Endothelial cell of umbilical vein (primary cell): ENCODE measurements around the gene SREBF1. TPM values are rescaled to one million over a fixed set of nuclear protein-coding genes. Genes with fewer than 3 reads are reported as not detected.

ENCODE experiments used
- BruUV-seq: library from RNA; stranded (reverse); fragments of 400-500 nt; replicated peaks from 2 replicates; lab custom pipeline; 2021; lab: Mats Ljungman, UMichigan
- CTCF ChIA-PET: fragments of 300-600, 350-600 bp; sonication (Branson Sonifier 250); formaldehyde crosslinking; loops from one replicate; lab custom pipeline; 2021; ENCODE audit warnings: antibody characterized with exemption, inconsistent platforms; lab: Charles Lee
- POLR2A ChIA-PET: fragments of 300-600, 350-600 bp; sonication (Branson Sonifier 250); formaldehyde crosslinking; loops from one replicate; lab custom pipeline; 2021; ENCODE audit warnings: antibody characterized with exemption, inconsistent platforms; lab: Charles Lee
- DNase-seq: peaks from one replicate; pipeline ENCODE4 v3.0.0-alpha.2; 2011; ENCODE audit warnings: low read depth, low spot score
- FAIRE-seq: peaks from 2 replicates; lab custom pipeline; 2011; peaks lifted over from hg19 to GRCh38; lab: Jason Lieb, UNC
- H2AFZ ChIP-seq: 2 replicates; pipeline ENCODE4 v1.6.0; 2012; ENCODE audit warnings: low read depth, low read length, control low read depth, inconsistent platforms
- H3K27ac ChIP-seq: 2 replicates; pipeline ENCODE4 v1.5.1; 2011; ENCODE audit warnings: low read depth, mild to moderate bottlenecking, control low read depth, low read length, moderate library complexity; ENCODE audit not compliant: insufficient read depth
- H3K27me3 ChIP-seq, 2 experiments: 2 replicates each; pipeline versions ENCODE4 v1.6.0 to v1.6.1; 2011; ENCODE audit warnings: low read length in 2 of 2, mixed read lengths in 1 of 2; ENCODE audit not compliant: control insufficient read depth in 2 of 2, insufficient read depth in 2 of 2
- H3K36me3 ChIP-seq, 2 experiments: 2 replicates in 1 of 2; 3 replicates in 1 of 2; pipeline ENCODE4 v1.5.1; 2011; ENCODE audit warnings: low read length in 2 of 2, mild to moderate bottlenecking in 1 of 2, moderate library complexity in 1 of 2; ENCODE audit not compliant: control insufficient read depth in 2 of 2, insufficient read depth in 2 of 2; ENCODE audit errors: extremely low read depth in 1 of 2
- H3K4me1 ChIP-seq: 3 replicates; pipeline ENCODE4 v1.5.1; 2011; ENCODE audit warnings: mild to moderate bottlenecking, low read length; ENCODE audit not compliant: control insufficient read depth, insufficient read depth; ENCODE audit errors: extremely low read depth
- H3K4me2 ChIP-seq: 2 replicates; pipeline ENCODE4 v1.6.1; 2011; ENCODE audit warnings: low read length, control low read depth, mixed read lengths; ENCODE audit not compliant: insufficient read depth
- H3K4me3 ChIP-seq, 3 experiments: fragments of 200-600 bp in 1 of 3; sonication (generic), shearing (Covaris generic) in 1 of 3; replicated peaks in 1 of 3; 2 replicates each; pipeline ENCODE4 v1.5.1; 2011 to 2016; ENCODE audit warnings: control low read depth in 3 of 3, low read length in 3 of 3, mild to moderate bottlenecking in 2 of 3, inconsistent platforms in 1 of 3, low read depth in 1 of 3, moderate library complexity in 1 of 3; ENCODE audit not compliant: insufficient read depth in 1 of 3
- H3K79me2 ChIP-seq: 2 replicates; pipeline ENCODE4 v1.6.0; 2012; ENCODE audit warnings: low read length, inconsistent platforms; ENCODE audit not compliant: control insufficient read depth, insufficient read depth
- H3K9ac ChIP-seq: replicated peaks from 2 replicates; pipeline ENCODE3; 2011; ENCODE audit warnings: low read length, control low read depth; ENCODE audit not compliant: insufficient read depth; ENCODE audit errors: extremely low read depth
- H3K9me1 ChIP-seq: replicated peaks from 3 replicates; pipeline ENCODE4 v1.6.0; 2011; ENCODE audit warnings: mild to moderate bottlenecking, low read length; ENCODE audit not compliant: control insufficient read depth, insufficient read depth; ENCODE audit errors: extremely low read depth
- H3K9me3 ChIP-seq: replicated peaks from 2 replicates; pipeline ENCODE4 v1.5.1; 2012; ENCODE audit warnings: low read length, inconsistent platforms; ENCODE audit not compliant: control insufficient read depth, insufficient read depth
- H4K20me1 ChIP-seq: replicated peaks from 2 replicates; pipeline ENCODE3; 2011; ENCODE audit warnings: mild to moderate bottlenecking, low read length; ENCODE audit not compliant: control insufficient read depth, insufficient read depth; ENCODE audit errors: extremely low read depth
- EZH2 ChIP-seq: IDR thresholded peaks from 2 replicates; pipeline ENCODE4 v1.6.1; 2012; ENCODE audit warnings: borderline replicate concordance, low read depth, mild to moderate bottlenecking, moderate library complexity, low read length, inconsistent platforms; ENCODE audit not compliant: severe bottlenecking
- FOS ChIP-seq: IDR thresholded peaks from 2 replicates; pipeline ENCODE4 v1.6.1; 2011; ENCODE audit warnings: mild to moderate bottlenecking, low read length, moderate library complexity, borderline replicate concordance; ENCODE audit not compliant: insufficient read depth
- JUN ChIP-seq: IDR thresholded peaks from 2 replicates; pipeline ENCODE4 v1.6.1; 2011; ENCODE audit warnings: borderline replicate concordance, low read depth; ENCODE audit not compliant: insufficient read length, insufficient read depth
- MAX ChIP-seq: IDR thresholded peaks from 2 replicates; pipeline ENCODE4 v1.6.1; 2011; ENCODE audit not compliant: insufficient read depth, insufficient read length
- MYC ChIP-seq: IDR thresholded peaks from one replicate; pipeline ENCODE4 v1.6.1; 2011; ENCODE audit warnings: mild to moderate bottlenecking, low read depth, low read length
- POLR2A ChIP-seq: IDR thresholded peaks from 2 replicates; pipeline ENCODE4 v1.6.1; 2012; ENCODE audit warnings: low read depth, mild to moderate bottlenecking, control low read depth, low read length
- POLR2AphosphoS5 ChIP-seq: IDR thresholded peaks from 2 replicates; pipeline ENCODE4 v1.6.1; 2012; ENCODE audit warnings: low read depth, mild to moderate bottlenecking, control low read depth, low read length, moderate library complexity; ENCODE audit not compliant: insufficient read depth
- dilution Hi-C: fragments of 300-500 bp; cut with MboI; formaldehyde crosslinking; loops from one replicate; pipeline ENCODE4 v1.15.0; 2019; ENCODE audit warnings: low sequenced_read_pairs; ENCODE audit not compliant: extremely low pct_ligation_motif_present
- intact Hi-C: fragments of 100-400 bp; cut with micrococcal nuclease; formaldehyde crosslinking; loops from one replicate; pipeline ENCODE4 v1.10.0; 2022
- polyA plus RNA-seq, 4 experiments: library from polyadenylated mRNA; depleted of rRNA in 3 of 4; stranded (reverse) in 3 of 4; unstranded in 1 of 4; fragments of >200 nt; gene quantifications; 2 replicates each; pipeline versions ENCODE4 v1.2.1 to v1.2.3, GENCODE V29; 2011 to 2012; ENCODE audit warnings: missing spikeins in 1 of 4
- total RNA-seq: library from RNA; stranded (reverse); gene quantifications from 2 replicates; pipeline ENCODE4 v1.2.3, GENCODE V29; 2021

SREBF1 gene
- total and polyA plus RNA-seq, 2 donors (not counting 3 experiments of a cell fraction or from before 2014, with no cell fraction given), result 50.4 to 109 TPM

- Histone ChIP-seq H3K4me1 (peaks cover 15% of the 10 kb centered on the region), H3K9ac (no peak overlapping the region), H3K27ac (no peak overlapping the region), H3K36me3 (no peaks in the 10 kb centered on the region), H4K20me1 (no peaks in the 10 kb centered on the region), H3K4me2 (no peak overlapping the region), H3K9me1 (no peaks in the 10 kb centered on the region), H3K9me3 (no peaks in the 10 kb centered on the region), H3K27me3 (no peaks in the 10 kb centered on the region), H3K79me2 (no peaks in the 10 kb centered on the region), H3K4me3 (no peak overlapping the region), H2AFZ (no peak overlapping the region)
- DNase-seq, result no peak
- ChIA-PET CTCF (interaction anchor here (1.1 kb wide), 1 partner anchor 132 kb away, joined by 4 read pairs; no protein-coding TSS in a partner anchor), POLR2A (no interaction called here)
- intact Hi-C loops (no loop called here), dilution Hi-C loops (no loop called here)
- no peak for TF ChIP-seq JUN
- BruUV-seq, result no TSS peak
- no peak for FAIRE-seq
Measured at GRCh38 chr17:17787568-17787967, 49.2 kb downstream of the SREBF1 start.

- Histone ChIP-seq H3K9me3 (no peaks in the 10 kb centered on the region), H4K20me1 (no peaks in the 10 kb centered on the region), H3K9me1 (no peaks in the 10 kb centered on the region), H3K27ac (no peak overlapping the region), H3K9ac (no peak overlapping the region), H3K79me2 (no peaks in the 10 kb centered on the region), H3K4me3 (no peak overlapping the region), H3K27me3 (no peaks in the 10 kb centered on the region), H3K36me3 (no peaks in the 10 kb centered on the region), H3K4me1 (peaks cover 18% of the 10 kb centered on the region), H2AFZ (no peak overlapping the region), H3K4me2 (no peak overlapping the region)
- ChIA-PET POLR2A (no interaction called here), CTCF (interaction anchor here (1.1 kb wide), 1 partner anchor 132 kb away, joined by 4 read pairs; no protein-coding TSS in a partner anchor)
- no peak for TF ChIP-seq EZH2
- no peak for TF ChIP-seq MAX
- TF ChIP-seq JUN, result no peak
- no peak for TF ChIP-seq POLR2AphosphoS5
- no peak for TF ChIP-seq POLR2A
- no peak for TF ChIP-seq MYC
- no peak for TF ChIP-seq FOS
- intact Hi-C loops (no loop called here), dilution Hi-C loops (no loop called here)
- DNase-seq (no peak), FAIRE-seq (no peak)
- no TSS peak for BruUV-seq
Measured at GRCh38 chr17:17786998-17787397, 49.8 kb downstream of the SREBF1 start.
